ENCODE data around the gene CIRBP.

DNA sequence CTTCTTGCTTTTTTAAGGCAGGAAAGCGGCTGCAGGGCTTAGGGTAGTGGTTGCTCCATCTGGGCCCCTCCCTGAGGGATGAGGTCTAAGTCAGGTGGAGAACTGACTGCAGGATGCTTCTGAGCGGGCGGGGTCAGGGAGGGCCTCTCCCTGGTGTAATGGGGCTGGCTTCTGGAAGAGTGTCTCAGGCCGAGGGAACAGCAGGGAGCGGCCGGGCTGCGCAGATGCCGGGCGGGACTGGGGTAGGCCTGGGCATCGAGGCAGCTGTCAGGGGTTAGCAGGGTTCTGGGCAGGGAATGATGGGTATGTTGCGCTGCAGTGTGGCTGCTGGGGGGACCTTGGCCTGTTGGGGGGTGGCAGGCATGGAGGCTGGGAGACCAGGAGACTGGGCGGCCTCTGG is 8.9 kb downstream of the CIRBP start:
- TF ChIP-seq JUND (IDR thresholded peaks at IDR 0.05) (no peak), TAF1 (conservative IDR thresholded peaks at IDR 0.05) (no peak), YY1 (IDR thresholded peaks at IDR 0.05) (no peak), RAD21 (IDR thresholded peaks at IDR 0.05) (no peak), SP1 (IDR thresholded peaks at IDR 0.05) (no peak), GABPA (IDR thresholded peaks at IDR 0.05 in 1 of 2, conservative IDR thresholded peaks at IDR 0.05 in 1 of 2) (no peak), RXRA (IDR thresholded peaks at IDR 0.05) (no peak)
- TF ChIP-seq, protein P1, sequence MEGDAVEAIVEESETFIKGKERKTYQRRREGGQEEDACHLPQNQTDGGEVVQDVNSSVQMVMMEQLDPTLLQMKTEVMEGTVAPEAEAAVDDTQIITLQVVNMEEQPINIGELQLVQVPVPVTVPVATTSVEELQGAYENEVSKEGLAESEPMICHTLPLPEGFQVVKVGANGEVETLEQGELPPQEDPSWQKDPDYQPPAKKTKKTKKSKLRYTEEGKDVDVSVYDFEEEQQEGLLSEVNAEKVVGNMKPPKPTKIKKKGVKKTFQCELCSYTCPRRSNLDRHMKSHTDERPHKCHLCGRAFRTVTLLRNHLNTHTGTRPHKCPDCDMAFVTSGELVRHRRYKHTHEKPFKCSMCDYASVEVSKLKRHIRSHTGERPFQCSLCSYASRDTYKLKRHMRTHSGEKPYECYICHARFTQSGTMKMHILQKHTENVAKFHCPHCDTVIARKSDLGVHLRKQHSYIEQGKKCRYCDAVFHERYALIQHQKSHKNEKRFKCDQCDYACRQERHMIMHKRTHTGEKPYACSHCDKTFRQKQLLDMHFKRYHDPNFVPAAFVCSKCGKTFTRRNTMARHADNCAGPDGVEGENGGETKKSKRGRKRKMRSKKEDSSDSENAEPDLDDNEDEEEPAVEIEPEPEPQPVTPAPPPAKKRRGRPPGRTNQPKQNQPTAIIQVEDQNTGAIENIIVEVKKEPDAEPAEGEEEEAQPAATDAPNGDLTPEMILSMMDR (IDR thresholded peaks at IDR 0.05; ENCODE audit: low read depth, low read length, missing input control) = no peak
- TF ChIP-seq, protein P2, sequence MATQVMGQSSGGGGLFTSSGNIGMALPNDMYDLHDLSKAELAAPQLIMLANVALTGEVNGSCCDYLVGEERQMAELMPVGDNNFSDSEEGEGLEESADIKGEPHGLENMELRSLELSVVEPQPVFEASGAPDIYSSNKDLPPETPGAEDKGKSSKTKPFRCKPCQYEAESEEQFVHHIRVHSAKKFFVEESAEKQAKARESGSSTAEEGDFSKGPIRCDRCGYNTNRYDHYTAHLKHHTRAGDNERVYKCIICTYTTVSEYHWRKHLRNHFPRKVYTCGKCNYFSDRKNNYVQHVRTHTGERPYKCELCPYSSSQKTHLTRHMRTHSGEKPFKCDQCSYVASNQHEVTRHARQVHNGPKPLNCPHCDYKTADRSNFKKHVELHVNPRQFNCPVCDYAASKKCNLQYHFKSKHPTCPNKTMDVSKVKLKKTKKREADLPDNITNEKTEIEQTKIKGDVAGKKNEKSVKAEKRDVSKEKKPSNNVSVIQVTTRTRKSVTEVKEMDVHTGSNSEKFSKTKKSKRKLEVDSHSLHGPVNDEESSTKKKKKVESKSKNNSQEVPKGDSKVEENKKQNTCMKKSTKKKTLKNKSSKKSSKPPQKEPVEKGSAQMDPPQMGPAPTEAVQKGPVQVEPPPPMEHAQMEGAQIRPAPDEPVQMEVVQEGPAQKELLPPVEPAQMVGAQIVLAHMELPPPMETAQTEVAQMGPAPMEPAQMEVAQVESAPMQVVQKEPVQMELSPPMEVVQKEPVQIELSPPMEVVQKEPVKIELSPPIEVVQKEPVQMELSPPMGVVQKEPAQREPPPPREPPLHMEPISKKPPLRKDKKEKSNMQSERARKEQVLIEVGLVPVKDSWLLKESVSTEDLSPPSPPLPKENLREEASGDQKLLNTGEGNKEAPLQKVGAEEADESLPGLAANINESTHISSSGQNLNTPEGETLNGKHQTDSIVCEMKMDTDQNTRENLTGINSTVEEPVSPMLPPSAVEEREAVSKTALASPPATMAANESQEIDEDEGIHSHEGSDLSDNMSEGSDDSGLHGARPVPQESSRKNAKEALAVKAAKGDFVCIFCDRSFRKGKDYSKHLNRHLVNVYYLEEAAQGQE (IDR thresholded peaks at IDR 0.05) = no peak
- TF ChIP-seq, protein P3, sequence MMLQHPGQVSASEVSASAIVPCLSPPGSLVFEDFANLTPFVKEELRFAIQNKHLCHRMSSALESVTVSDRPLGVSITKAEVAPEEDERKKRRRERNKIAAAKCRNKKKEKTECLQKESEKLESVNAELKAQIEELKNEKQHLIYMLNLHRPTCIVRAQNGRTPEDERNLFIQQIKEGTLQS (IDR thresholded peaks at IDR 0.05) = no peak
- TF ChIP-seq, protein P4, sequence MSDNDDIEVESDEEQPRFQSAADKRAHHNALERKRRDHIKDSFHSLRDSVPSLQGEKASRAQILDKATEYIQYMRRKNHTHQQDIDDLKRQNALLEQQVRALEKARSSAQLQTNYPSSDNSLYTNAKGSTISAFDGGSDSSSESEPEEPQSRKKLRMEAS (IDR thresholded peaks at IDR 0.05) = no peak
- TF ChIP-seq, protein P5, sequence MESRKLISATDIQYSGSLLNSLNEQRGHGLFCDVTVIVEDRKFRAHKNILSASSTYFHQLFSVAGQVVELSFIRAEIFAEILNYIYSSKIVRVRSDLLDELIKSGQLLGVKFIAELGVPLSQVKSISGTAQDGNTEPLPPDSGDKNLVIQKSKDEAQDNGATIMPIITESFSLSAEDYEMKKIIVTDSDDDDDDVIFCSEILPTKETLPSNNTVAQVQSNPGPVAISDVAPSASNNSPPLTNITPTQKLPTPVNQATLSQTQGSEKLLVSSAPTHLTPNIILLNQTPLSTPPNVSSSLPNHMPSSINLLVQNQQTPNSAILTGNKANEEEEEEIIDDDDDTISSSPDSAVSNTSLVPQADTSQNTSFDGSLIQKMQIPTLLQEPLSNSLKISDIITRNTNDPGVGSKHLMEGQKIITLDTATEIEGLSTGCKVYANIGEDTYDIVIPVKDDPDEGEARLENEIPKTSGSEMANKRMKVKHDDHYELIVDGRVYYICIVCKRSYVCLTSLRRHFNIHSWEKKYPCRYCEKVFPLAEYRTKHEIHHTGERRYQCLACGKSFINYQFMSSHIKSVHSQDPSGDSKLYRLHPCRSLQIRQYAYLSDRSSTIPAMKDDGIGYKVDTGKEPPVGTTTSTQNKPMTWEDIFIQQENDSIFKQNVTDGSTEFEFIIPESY (IDR thresholded peaks at IDR 0.05) = no peak

Measured in liver (tissue), 3 donors.